Kidney (tissue), 14 donors: ENCODE data around the gene RHOG. TPM values are rescaled to one million over a fixed set of nuclear protein-coding genes. Genes with fewer than 3 reads are reported as not detected.

Source experiments
- DNase-seq, 5 donors: peaks; one replicate each; pipeline ENCODE4 v3.0.0-alpha.2; 2013 to 2020
- FAIRE-seq: peaks from 2 replicates; lab custom pipeline; 2012; peaks lifted over from hg19 to GRCh38; lab: Jason Lieb, UNC
- H3K27ac ChIP-seq, 2 donors: one replicate each; pipeline ENCODE4 v1.7.0; 2013; ENCODE audit warnings: low read depth in 2 of 2, low read length in 2 of 2, inconsistent platforms in 1 of 2
- H3K27me3 ChIP-seq: one replicate; pipeline ENCODE4 v1.7.1; 2013; ENCODE audit warnings: low read length, inconsistent platforms; ENCODE audit not compliant: control insufficient read depth, insufficient read depth
- H3K36me3 ChIP-seq, 3 donors: one replicate each; pipeline versions ENCODE4 v1.7.0 to v1.7.1; 2013; ENCODE audit warnings: low read length in 3 of 3, control low read depth in 1 of 3, inconsistent platforms in 1 of 3; ENCODE audit not compliant: insufficient read depth in 3 of 3, control insufficient read depth in 2 of 3
- H3K4me1 ChIP-seq, 3 donors: one replicate each; pipeline versions ENCODE4 v1.7.0 to v1.7.1; 2013; ENCODE audit warnings: low read length in 3 of 3, inconsistent platforms in 1 of 3, low read depth in 1 of 3; ENCODE audit not compliant: control insufficient read depth in 2 of 3, insufficient read depth in 2 of 3
- H3K4me3 ChIP-seq, 3 donors: one replicate each; pipeline versions ENCODE4 v1.7.0 to v1.8.1; 2013; ENCODE audit warnings: low read length in 3 of 3, control low read depth in 1 of 3, inconsistent platforms in 1 of 3
- H3K9ac ChIP-seq, 3 donors: one replicate each; pipeline versions ENCODE4 v1.7.0 to v1.7.1; 2013; ENCODE audit warnings: low read length in 3 of 3, control low read depth in 1 of 3, inconsistent platforms in 1 of 3
- H3K9me3 ChIP-seq, 3 donors: one replicate each; pipeline versions ENCODE4 v1.7.0 to v1.7.1; 2013; ENCODE audit warnings: low read length in 3 of 3, control low read depth in 1 of 3, inconsistent platforms in 1 of 3; ENCODE audit not compliant: control insufficient read depth in 2 of 3, insufficient read depth in 1 of 3
- intact Hi-C: fragments of 100-400 bp; cut with DNase I; formaldehyde crosslinking; loops from one replicate; pipeline ENCODE4 v1.11.1; 2022
- polyA plus RNA-seq: library from polyadenylated mRNA; stranded (reverse); fragments of 350-450 nt; fragmentation: Illumina TruSeq; extraction: RNeasy Lipid Tissue Mini Kit (QIAGEN cat#74804); gene quantifications from one replicate; pipeline ENCODE4 v1.2.3, GENCODE V29; 2014; ENCODE audit warnings: low read depth, low replicate concordance; ENCODE audit not compliant: insufficient read depth
- total RNA-seq: library from RNA; stranded (reverse); fragmentation: NEBNext Ultra II Directional; extraction: Animal tissue kit (Norgen Biotek cat#: 25700); gene quantifications from one replicate; pipeline ENCODE4 v1.2.1, GENCODE V29; 2021
- TF ChIP-seq, protein P1 (sequence below): IDR thresholded peaks from 3 replicates; pipeline ENCODE4 v1.5.1; 2012; ENCODE audit warnings: mild to moderate bottlenecking, moderate library complexity, borderline replicate concordance; ENCODE audit not compliant: insufficient read depth; ENCODE audit errors: extremely low read depth
- donor health status: control.
- donor health status: control.
- donor health status: control.
- donor health status: control.
- donor health status: control.
- donor health status: DM: yes; HTN: yes; CAD: no.
- donor health status: Normal renal cell carcinoma (clear cell type).

Gene RHOG
- total and polyA plus RNA-seq, 2 donors from 2014 or later = 43.1 to 56.0 TPM

DNA sequence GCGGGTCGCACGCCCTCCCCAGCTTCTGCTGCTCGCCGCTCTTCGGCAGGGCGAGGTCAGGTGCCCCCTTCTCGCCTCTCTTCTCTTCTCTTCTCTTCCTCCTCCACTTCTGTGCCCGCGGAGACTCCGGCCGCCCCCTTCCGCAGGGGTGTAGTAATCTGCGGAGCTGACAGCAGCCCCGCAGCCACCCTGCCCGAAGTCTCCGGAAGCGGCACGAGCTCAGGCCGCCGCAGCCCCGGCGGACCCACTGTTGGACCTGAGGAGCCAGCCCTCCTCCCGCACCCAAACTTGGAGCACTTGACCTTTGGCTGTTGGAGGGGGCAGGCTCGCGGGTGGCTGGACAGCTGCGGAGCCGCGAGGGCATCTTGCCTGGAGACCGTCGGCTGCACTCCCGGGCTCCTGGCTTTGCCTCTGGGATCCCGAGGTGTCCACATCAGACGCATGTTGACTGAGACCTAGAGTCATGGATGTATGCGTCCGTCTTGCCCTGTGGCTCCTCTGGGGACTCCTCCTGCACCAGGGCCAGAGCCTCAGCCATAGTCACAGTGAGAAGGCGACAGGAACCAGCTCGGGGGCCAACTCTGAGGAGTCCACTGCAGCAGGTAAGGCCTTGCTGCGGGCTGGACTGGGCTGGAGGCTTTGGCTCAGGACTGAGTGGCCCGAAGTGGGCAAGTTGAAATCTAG, 15.2 kb upstream of the RHOG start:
- peak overlapping the region; percentile 14 to 71 (median 32) for H3K9ac ChIP-seq
- peak overlapping the region; percentile 79 to 83 for H3K27ac ChIP-seq
- no peaks in the 10 kb centered on the region for H3K9me3 ChIP-seq
- TF ChIP-seq, protein P1, sequence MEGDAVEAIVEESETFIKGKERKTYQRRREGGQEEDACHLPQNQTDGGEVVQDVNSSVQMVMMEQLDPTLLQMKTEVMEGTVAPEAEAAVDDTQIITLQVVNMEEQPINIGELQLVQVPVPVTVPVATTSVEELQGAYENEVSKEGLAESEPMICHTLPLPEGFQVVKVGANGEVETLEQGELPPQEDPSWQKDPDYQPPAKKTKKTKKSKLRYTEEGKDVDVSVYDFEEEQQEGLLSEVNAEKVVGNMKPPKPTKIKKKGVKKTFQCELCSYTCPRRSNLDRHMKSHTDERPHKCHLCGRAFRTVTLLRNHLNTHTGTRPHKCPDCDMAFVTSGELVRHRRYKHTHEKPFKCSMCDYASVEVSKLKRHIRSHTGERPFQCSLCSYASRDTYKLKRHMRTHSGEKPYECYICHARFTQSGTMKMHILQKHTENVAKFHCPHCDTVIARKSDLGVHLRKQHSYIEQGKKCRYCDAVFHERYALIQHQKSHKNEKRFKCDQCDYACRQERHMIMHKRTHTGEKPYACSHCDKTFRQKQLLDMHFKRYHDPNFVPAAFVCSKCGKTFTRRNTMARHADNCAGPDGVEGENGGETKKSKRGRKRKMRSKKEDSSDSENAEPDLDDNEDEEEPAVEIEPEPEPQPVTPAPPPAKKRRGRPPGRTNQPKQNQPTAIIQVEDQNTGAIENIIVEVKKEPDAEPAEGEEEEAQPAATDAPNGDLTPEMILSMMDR = no peak
- intact Hi-C loops = no loop called here
- no peaks in the 10 kb centered on the region for H3K36me3 ChIP-seq
- peak; percentile 39 to 89 (median 60) for DNase-seq
- H3K27me3 ChIP-seq = no peaks in the 10 kb centered on the region
- peak overlapping the region; percentile 50 to 71 (median 55) for H3K4me3 ChIP-seq
- H3K4me1 ChIP-seq = peaks cover 0 to 26% (median 17%) of the 10 kb centered on the region in 3 donors
- FAIRE-seq = no peak

DNA sequence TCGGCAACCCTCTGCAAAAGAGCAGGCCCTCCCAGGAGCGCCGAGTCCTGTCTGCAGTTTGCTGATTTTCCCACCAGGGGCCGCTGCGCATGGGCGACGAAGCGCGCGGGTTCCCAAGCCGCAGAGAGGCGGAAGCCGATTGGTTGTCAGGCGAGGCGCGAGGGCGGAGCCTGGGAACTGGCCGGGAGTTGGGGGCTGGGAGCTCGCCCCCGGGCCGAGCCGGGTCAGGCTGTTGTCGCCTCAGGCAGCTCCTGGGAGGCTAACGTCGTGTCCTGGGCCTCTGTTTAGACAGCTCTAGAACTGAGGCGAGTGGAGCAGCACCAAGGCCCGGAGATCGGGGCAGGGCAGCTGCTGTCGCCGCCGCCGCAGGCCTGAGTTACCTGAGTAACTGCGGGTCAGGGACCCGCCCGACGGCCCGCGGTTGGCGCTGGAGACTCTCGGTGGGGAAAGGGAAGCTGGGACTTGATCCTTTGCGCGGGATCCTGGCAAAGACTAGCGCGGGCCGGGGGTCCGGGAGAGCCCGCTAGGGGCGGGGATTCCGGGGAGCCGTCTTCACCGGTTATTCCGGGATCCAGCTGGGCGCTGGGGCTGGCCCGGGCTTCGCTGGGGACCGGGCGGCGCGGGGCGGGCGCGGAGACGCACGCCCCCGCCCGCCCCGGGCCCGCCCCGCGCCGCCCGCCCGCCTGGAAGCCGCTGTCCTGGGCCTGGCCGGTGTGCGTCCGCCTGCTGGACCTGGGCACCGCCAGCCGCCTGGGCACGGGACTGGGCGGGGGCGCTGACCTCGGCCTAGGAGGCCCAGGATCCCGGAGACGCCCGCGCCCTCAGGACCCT, 14.4 kb upstream of the RHOG start, which contains the start of gene STIM1:
Gene STIM1, plus strand, starts transcription at position 688 of the 831 bp plus-strand sequence. CDS start 607 bp downstream, outside the sequence.
- Histone ChIP-seq H3K27me3 (no peaks in the 10 kb centered on the region), H3K4me1 (peaks cover 0 to 26% (median 17%) of the 10 kb centered on the region in 3 donors), H3K4me3 (peak within 1 kb of the TSS; percentile 57 to 82 (median 81)), H3K9ac (peak within 1 kb of the TSS; percentile 38 to 87 (median 73)), H3K27ac (peak within 1 kb of the TSS; percentile 92 to 97), H3K9me3 (no peaks in the 10 kb centered on the region), H3K36me3 (no peaks in the 10 kb centered on the region)
- TF ChIP-seq, protein P1 = peak; percentile 99
- intact Hi-C loops = loop anchor here (5.0 kb wide), 1 partner anchor 217 kb away; no protein-coding TSS in a partner anchor
- DNase-seq = peak; percentile 96 to 98 (median 98)
- FAIRE-seq = no peak

DNA sequence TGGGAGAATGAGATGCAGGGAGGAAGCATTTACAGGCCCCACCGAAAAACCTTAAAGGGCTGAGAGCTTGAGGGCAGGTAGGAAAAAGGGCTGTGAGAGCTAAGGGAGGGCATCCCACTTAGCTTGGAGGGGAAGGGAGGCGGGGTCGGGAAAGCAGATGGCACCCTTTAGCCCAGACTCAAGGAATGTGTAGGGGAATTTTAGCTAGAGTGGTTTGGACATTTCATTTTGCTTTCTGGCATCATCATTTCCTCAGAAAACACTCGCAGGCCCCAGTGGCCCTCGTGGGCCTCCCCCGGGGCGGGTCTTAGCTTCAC, 13.9 kb upstream of the RHOG start:
- H3K4me3 ChIP-seq = peak overlapping the region in 1 of 3 donors; percentile 82
- H3K36me3 ChIP-seq = no peaks in the 10 kb centered on the region
- H3K27me3 ChIP-seq = no peaks in the 10 kb centered on the region
- H3K9ac ChIP-seq = peak overlapping the region in 2 of 3 donors; percentile 27 to 73
- DNase-seq = no peak
- FAIRE-seq = no peak
- H3K4me1 ChIP-seq = peaks cover 0 to 25% (median 15%) of the 10 kb centered on the region in 3 donors
- H3K9me3 ChIP-seq = no peaks in the 10 kb centered on the region
- intact Hi-C loops = loop anchor here (5.0 kb wide), 1 partner anchor 218 kb away; no protein-coding TSS in a partner anchor
- H3K27ac ChIP-seq = peak overlapping the region in 1 of 2 donors; percentile 0
- TF ChIP-seq, protein P1 = no peak
